Measurements from ENCODE around the gene TAC3.
"Not testable (repeated sequence)": the region's sequence is repeated elsewhere in the genome, so short reads cannot be mapped to it uniquely, and the experiment has no call there.

Gene TAC3

GRCh38 chr12:56979628-56980027, 36.7 kb downstream of the TAC3 start:
- no peak for DNase-seq (ENCODE audit: insufficient read length, low spot score)
- TF ChIP-seq SPI1 (IDR thresholded peaks at IDR 0.05; ENCODE audit: low read depth, low read length) (no peak), PAX5 (IDR thresholded peaks at IDR 0.05; ENCODE audit: insufficient read depth, low read length, severe bottlenecking) (no peak), TAF1 (IDR thresholded peaks at IDR 0.05; ENCODE audit: low read depth, low read length) (no peak), POLR2A (IDR thresholded peaks at IDR 0.05; ENCODE audit: low read depth, low read length) (no peak), POU2F2 (IDR thresholded peaks at IDR 0.05; ENCODE audit: low read depth, low read length) (no peak), POLR2AphosphoS5 (IDR thresholded peaks at IDR 0.05; ENCODE audit: low read depth, low read length) (no peak)
- no peak for FAIRE-seq

DNA sequence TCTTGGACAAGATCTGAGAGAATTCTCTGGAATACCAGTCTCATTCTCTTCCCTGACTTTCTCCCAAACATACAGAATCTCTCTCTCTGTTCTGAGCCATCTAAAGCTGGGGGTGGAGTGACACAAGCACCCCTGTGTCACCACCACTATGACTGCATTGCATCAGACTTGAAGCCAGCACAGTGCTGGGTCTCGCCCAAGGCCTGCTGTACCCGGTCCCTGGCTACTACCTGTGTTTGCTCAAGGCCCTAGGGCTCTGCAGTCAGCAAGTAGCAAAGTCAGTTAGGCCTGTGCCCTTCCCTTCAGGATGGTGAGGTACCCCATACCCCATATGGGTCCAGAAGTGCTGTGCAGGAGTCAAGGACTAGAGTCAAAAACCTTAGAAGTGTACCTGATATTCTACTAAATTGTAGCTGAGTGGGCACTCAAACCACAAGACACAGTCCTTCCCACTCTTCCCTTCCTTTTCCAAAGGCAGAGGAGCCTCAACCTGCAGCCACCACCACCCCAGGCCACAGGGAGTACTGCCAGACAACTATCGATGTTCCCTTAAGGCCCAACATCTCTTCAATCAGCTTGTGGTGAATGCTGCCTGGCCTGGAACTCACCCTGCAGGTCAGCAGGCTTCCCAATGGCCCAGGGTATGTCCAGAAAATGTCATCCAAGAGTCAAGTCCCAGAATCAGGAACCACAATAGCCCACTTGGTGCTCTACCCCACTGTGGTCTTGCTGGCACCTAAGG, 37.8 kb downstream of the TAC3 start:
- TF ChIP-seq PAX5 (IDR thresholded peaks at IDR 0.05; ENCODE audit: insufficient read depth, low read length, severe bottlenecking): no peak
- no peak for TF ChIP-seq POLR2AphosphoS5 (IDR thresholded peaks at IDR 0.05; ENCODE audit: low read depth, low read length)
- no peak for TF ChIP-seq POU2F2 (IDR thresholded peaks at IDR 0.05; ENCODE audit: low read depth, low read length)
- TF ChIP-seq SPI1 (IDR thresholded peaks at IDR 0.05; ENCODE audit: low read depth, low read length): no peak
- no peak for TF ChIP-seq POLR2A (IDR thresholded peaks at IDR 0.05; ENCODE audit: low read depth, low read length)
- TF ChIP-seq TAF1 (IDR thresholded peaks at IDR 0.05; ENCODE audit: low read depth, low read length): no peak

DNA sequence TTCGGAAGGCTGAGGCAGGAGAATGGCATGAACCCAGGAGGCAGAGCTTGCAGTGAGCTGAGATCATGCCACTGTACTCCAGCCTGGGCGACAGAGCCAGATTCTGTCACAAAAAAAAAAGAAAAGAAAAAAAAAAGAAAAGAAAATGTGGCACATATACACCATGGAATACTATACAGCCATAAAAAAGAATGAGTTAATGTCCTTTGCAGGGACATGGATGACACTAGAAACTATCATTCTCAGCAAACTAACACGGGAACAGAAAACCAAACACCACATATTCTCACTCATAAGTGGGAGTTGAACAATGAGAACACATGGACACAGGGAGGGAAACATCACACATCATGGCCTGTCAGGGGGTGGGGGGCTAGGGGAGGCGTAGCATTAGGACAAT, 39.0 kb downstream of the TAC3 start:
- not testable (repeated sequence) for DNase-seq (ENCODE audit: insufficient read length, low spot score); FAIRE-seq

More for the DNA sequence above, 37.8 kb downstream of the TAC3 start:
- DNase-seq (ENCODE audit: insufficient read length, low spot score): no peak
- FAIRE-seq: no peak

GRCh38 chr12:56974224-56974623, 42.1 kb downstream of the TAC3 start:
- not testable (repeated sequence) for FAIRE-seq

GRCh38 chr12:56968910-56969309, 47.4 kb downstream of the TAC3 start:
- FAIRE-seq; DNase-seq (ENCODE audit: insufficient read length, low spot score): not testable (repeated sequence)

More at GRCh38 chr12:56974224-56974623, 42.1 kb downstream of the TAC3 start:
- DNase-seq (ENCODE audit: insufficient read length, low spot score): not testable (repeated sequence)

DNA sequence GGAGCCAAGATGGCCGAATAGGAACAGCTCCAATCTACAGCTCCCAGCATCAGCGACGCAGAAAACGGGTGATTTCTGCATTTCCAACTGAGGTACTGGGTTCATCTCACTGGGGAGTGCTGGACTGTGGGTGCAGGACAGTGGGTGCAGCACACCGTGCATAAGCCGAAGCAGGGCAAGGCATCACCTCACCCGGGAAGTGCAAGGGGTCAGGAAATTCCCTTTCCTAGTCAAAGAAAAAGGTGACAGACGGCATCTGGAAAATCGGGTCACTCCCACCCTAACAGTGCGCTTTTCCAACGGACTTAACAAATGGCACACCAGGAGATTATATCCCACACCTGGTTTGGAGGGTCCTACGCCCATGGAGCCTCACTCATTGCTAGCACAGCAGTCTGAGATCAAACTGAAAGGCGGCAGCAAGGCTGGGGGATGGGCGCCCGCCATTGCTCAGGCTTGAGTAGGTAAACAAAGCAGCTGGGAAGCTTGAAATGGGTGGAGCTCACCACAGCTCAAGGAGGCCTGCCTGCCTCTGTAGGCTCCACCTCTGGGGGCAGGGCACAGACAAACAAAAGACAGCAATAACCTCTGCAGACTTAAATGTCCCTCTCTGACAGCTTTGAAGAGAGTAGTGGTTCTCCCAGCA, 50.2 kb downstream of the TAC3 start:
- not testable (repeated sequence) for DNase-seq (ENCODE audit: insufficient read length, low spot score); FAIRE-seq

GRCh38 chr12:56965124-56965523, 51.2 kb downstream of the TAC3 start:
- DNase-seq (ENCODE audit: insufficient read length, low spot score); FAIRE-seq: not testable (repeated sequence)

GRCh38 chr12:56963557-56963956, 52.8 kb downstream of the TAC3 start:
- not testable (repeated sequence) for FAIRE-seq; DNase-seq (ENCODE audit: insufficient read length, low spot score)

DNA sequence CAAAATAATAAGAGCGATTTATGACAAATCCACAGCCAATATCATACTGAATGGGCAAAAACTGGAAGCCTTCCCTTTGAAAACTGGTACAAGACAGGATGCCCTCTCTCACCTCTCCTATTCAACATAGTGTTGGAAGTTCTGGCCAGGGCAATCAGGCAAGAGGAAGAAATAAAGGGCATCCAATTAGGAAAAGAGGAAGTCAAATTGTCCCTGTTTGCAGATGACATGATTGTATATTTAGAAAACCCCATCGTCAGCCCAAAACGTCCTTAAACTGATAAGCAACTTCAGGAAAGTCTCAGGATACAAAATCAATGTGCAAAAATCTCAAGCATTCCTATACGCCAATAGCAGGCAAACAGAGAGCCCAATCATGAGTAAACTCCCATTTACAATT, 54.1 kb downstream of the TAC3 start:
- DNase-seq (ENCODE audit: insufficient read length, low spot score); FAIRE-seq: not testable (repeated sequence)

Measured in GM12891 (cell line).